ENCODE measurements around the gene FUNDC2.

FUNDC2 gene

DNA sequence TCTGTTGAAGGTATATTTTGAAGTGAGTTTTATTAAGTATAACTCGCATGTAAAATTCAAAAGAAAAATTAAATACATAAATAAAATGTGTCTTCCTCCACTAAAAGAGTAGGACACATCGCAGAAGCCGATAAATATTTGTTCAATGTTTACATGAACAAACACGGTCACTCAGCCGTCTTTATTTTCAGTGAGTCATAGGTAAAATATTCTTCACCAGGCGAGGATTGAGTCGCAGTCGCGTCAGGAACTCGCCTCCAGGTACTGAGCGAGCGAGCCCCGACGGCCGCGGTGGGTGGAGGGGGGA lies 271 bp upstream of the FUNDC2 start:
- no peak for DNase-seq

DNA sequence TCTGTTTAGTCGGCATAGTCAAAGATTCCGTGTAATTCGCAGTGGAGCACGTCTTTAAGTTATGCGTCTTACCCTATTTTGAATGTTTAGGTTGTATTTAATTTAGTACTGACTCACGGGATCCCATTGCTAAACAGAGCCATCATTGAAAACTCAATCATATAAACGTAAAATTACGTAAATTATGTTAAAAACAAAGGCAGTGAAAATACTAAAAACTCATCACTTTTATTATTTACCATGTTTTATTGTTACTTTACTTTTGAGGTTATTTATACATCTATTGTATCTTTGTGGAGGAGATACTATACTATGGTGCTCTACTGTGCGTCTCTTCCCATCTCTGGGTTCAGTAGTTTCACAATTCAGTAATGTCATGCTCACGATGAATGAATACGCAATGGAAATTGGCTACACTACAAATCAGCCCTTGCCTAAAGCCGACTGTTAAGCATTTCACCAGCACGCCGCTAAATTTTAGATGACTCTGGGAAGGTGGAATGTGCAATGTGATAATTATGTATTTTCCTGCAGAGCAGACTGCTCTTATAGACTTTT lies 944 bp downstream of the FUNDC2 start:
- peak; percentile 54 for DNase-seq

DNA sequence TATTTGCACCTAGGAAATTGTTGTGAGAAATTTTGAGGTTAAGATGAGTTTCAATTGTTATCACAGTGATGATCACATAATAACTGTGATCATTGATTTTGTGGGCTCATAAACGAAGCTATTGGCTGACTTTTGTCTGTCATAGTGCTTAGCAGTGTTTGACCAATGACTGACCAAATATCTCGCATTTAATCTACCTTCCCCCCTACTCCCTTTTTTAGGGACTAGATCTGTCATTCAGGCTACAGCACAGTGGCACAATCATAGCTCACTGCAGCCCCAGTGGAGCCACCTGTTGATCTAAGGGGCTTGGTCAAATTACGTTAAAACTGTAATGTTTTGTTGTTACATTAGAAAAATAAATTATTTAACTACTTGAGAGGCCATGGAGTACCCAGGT lies 1.5 kb downstream of the FUNDC2 start:
- no peak for DNase-seq

DNA sequence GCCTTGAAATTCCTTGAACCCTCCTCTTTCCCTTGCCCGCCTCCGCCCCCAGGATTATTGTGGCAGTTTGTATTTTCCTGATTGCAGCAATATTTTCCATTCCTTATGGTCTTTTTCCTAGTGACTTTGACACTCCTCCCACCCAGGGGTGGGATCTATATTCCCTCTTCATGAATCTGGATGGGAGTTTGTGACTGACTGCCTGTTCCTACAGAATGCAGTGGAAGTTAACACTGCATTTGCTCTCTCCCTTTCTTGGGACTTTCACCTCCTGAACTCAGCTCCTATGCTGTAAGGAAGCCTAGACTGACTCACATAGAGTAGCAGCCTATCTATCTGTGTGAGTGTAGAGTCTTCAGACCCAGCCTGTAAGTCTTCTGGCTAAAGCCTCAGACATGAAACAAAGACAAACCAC lies 2.2 kb downstream of the FUNDC2 start:
- no peak for DNase-seq

DNA sequence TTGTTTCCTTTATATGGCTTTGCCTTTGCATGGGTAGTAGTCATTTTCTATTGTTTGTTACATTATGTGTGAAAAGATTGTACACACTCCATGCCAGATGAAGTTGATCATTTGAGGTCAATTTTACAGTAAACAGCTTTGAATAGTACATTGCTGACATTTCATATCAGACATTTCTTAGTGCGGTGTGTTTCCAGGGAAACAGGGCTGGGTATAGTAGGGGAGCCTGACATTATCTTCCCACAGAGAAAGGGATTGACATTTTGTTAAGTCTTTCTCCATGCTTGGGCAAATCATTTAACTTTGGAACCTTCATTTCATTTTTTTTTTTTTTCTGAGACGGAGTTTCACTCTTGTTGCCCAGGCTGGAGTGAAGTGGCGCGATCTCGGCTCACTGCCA lies 5.0 kb downstream of the FUNDC2 start:
- DNase-seq: no peak

DNA sequence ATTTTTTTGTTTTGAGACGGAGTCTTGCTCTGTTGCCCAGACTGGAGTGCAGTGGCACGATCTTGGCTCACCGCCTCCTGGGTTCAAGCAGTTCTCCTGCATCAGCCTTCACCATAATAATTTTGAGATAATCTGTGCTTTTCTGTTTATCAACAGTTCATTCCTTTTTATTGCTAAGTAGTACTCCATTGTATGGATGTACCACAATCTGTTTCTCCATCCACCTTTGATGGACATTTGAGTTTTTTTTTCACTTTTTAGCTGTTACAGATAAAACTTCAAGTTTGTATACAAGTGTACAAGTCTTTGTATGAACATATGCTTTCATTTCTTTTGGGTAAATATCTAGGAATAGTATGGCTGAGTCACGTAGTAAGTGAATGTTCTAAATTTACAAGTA lies 9.0 kb downstream of the FUNDC2 start:
- no peak for DNase-seq

DNA sequence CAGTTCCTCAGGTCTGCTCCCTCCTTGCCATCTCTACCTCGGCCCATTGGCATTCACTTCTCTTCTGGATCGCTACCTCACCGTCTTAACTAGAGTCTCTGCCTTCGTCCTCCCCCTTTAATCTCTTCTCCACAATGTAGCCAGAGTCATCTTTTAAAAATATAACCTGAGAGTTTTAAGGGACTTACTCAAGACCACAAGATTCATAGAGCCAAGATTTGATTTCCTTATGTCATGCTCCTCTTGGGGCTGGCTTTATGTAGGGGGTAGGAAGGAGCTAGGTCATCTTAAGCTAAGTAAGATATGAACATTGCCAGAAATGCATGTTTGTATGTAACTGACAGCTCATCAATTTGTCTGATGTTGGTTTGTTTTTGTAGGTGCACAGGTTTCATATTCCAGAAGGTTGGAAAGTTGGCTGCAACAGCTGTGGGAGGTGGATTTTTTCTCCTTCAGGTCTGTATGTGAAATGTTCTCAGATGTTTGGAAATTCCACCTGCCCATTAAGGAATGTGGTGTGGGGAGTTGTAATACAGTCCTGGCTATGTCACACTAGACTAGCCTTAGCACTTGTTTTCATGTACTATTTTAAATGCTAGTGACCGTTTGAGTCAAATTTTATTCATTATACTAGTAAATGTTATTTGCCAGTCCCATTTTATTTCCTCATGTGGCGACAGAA lies 19.6 kb downstream of the FUNDC2 start:
- no peak for DNase-seq

DNA sequence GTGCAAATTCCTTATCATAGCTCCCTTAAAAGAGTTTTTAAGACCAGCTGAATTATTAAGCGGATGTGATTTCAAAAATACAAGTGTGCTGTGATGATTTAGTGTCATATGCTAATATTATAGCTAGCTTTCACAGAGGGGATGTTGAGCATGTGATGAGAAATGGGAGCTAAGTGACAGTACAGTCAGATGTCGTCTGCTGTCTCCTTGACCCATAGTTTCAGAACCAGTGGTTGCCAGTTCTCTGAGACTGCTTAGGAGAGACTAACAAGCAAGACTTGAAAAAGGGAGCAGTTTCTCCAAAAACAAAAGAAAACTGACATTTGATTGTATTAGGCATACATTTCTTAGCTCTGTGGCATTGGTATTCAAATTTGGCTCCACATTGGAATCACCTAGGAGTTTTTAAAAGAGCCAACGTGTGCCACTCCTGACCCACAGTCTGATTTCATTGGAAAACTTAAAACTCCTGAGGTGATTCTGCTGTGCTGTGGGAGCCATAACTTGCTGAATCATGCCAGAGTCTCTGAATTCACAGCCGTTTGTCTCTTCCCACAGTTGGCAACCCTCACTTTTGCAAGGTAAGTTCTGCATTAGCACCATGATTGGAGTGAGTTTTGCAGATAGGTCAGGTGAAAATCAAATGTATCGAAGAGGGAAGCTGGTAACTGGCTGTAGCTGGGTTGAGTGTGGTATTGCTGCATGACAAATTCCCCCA lies 20.3 kb downstream of the FUNDC2 start:
- DNase-seq: no peak

DNA sequence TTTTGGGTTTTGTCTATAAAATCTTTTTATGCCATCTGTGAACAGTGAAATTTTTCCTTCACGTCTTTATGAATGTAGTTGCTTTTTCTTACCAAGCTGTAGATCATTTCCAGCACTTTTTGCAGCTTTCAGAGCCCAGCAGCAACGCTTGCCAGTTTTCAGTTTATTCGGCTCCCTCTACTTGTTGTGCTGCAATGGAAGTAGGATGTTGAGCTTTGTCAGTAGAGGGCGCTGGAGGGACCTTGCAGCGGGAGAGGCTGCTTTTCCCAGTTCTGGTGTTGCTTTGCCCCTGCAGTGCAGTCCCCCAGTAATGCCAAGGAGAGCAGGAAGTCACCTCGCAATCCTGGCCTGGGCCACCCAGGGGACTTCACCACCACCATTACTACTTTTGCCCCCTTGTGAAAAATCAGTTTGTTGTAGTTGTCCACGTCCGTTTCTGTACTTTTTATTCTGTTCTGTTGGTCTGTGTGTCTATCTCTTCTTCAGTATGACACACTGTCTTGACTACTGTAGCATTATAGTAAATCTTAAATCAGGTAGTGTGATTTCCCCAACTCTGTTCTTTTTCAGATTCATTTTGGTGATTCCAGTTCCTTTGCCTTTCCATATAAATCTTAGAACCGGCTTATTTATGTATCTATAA lies 22.5 kb downstream of the FUNDC2 start:
- peak; percentile 15 for DNase-seq

DNA sequence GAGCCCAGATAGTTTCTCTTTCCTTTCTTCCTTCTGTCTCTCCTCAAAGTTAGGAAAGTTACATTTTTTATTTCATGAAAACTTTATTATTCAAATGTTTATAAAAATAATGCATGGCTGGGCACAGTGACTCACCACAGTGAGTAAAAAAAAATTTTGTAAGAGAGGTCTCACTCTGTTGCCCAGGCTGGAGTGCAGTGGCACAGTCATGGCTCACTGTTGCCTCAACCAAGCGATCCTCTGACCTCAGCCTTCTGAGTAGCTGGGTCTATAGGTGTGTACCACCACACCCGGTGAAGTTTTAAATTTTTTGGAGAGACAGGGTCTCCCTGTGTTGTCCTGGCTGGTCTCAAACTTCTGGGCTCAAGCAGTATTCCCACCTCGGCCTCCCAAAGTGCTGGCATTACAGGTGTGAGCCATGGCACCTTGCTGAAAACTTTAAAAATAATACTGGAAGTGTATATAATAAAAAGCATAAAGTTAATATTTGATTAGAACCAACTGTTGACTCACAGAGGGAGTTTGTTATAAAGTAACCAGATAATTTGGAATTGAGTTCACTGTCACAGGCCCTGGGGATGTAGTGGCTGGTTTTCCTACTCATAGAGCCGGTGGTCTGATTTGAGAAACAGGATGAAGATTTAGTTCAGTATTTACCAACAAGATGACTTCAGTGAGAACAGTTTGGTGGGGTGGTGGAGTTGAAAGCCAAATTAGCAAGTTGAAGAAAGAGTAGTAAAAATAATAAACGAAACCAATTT lies 26.3 kb downstream of the FUNDC2 start:
- no peak for DNase-seq

DNA sequence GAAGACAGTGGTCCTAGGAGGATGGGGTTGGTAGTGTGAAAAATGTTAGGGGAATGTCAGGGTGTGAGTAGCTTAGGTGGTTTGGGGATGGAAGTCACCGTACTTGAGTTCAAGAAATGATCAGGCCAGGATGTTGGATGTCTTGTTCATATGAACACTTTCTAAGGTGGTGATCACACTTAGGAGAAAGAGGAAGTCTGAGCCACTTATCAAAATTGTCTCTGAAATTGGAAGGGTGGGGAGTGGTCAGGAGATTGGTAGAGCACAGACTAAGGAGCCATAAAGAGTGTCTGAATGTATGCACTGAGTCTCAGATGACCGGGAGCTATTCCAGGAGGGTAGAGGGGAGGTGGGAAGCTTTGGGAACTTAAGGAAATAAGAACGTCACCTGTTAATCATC lies 27.0 kb downstream of the FUNDC2 start:
- no peak for DNase-seq

DNA sequence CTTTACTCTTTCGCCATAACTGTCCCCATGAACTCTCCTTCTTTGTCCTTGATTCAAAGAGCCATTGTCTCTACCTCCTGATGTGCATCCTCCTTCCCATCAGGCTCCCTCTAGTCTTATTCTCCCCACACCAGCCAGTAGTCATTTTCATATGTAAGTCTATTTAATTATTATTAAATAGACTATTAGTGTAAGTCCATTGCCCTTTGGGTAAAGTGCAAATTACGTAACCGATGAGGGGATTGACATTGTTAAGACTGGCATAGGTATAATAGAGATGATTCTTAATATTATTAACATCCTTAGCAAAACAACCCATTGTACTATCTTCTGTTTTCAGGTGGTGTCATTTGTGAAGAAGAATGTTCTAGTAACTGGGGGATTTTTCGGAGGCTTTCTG lies 27.6 kb downstream of the FUNDC2 start:
- DNase-seq: no peak

DNA sequence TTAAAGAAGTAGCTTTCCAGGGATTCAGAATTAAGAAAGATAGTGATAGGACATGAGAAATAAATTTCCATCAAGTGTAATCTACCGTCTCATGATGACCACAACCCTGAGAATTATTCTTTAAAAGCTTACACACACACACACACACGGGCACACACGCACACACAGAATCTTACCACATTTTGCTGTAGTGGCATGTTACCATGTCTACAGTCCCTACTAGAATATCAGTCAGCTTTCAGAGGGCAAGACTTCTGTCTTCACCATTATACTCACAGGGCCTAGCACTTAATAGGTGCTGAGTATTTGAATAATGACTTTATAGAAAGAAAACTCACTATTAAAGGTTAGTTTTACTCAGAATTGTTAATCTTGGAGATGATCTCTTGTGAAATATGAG lies 28.9 kb downstream of the FUNDC2 start:
- no peak for DNase-seq

DNA sequence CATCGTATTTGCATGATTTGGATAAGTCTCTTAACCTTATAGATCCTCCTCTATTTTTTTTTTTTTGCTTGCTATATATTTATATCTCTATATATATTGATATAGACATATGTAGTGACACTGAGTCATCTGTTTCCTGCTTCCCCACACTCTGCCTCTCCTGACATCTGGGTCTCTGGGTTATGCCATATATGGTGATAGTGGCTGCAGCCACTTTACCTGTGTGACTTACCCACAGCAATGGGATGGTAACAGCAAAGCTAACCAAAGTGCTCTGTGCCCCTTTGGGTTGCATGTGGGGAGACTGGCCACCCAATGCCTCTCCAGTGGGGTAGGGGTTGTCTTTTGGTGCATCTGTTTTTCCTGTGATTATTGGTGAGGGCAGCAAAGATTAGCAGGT lies 29.8 kb downstream of the FUNDC2 start:
- no peak for DNase-seq

DNA sequence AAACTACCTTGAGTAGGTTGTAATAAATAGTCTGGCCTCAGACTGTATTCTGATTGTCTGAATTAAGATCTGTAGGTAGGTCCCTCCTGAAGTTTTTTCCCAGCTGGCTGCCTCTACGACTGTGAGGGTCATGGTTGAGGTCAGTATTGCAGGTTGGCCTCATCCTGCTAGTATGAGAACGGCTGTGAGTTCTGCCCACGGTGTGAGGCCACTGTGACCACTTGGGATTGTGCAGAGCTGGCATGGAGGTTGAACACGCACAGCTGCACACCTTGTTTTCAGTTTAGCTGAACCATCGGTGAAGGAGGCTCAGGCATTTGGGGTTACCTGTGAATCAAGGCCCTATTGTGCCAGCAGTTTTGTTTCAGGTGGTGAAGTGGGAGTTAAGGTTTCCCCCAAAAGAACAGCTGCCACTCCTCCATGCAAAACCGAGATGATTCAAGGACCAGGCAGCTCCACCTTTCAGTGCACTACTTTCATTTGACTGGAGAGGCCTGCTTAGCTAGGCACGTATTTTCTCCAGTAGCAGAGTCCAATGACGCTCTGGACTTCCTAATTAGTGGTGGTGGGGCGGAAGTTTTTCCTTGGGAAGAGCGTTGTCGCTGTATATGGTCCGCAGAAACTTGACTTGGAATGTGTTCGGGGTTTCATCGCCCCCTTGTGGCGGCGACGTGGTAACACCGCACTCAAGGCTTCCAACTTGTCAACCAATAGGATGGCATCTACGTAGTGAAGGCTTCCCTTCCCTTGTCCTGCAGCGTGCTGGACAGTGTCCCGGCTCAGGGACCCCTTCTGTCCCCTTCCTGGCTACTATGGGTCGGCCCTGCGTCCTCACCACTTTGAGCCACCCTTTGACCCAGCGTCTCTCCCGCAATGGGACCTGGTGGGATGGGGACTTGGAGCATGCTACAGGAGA lies 30.5 kb downstream of the FUNDC2 start:
- peak; percentile 24 for DNase-seq

DNA sequence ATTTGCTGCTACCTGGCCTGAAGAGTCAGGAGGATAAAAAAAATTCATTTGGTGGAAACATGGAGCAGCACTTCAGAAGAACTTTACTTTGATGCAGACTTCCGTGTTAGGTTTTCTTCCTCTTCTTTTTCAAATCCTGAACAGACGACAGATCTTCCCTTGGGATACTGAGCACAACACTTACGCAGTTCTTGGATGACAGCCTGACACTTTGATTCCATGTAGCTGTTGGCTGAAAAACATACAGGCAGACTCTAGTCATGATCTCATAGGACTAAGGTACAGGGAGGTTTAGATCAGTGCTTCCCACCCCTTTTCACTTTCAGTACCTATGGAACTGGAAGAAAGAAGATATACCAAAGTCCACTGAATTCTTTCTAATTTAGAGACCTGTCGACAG lies 35.1 kb downstream of the FUNDC2 start:
- DNase-seq: no peak

DNA sequence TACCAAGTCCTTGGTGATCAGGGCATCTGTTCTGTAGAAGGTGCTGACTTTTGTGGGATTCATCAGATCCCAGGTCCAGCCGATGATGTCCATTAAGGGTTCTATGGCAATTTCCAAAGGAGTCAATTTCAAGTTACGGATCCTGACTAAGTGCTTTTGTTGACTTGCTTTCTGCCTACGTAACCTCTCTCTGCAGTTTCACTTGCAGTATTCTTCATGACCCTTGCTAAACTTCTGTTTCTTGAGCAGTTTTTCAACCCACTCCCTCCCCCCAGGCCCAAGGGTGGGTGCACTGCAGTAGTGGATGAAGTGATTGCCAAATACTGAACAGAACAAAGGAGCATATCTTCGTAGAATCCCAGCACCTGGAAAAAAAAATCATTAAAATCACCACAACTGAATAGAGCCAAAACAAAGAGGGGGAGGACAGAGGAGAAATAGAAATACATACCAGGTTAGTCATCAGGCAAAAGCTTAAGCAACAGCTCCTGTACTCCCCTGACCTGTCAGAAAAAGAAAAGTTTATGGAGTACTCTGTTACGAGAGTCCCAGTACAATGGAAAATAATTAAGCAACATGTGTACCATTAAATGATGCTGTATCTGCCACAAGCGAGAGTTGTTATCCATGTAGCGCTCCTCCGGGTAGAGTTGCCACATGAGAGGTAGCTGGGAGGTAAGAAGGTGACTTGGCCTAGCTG lies 38.5 kb downstream of the FUNDC2 start:
- DNase-seq: no peak

DNA sequence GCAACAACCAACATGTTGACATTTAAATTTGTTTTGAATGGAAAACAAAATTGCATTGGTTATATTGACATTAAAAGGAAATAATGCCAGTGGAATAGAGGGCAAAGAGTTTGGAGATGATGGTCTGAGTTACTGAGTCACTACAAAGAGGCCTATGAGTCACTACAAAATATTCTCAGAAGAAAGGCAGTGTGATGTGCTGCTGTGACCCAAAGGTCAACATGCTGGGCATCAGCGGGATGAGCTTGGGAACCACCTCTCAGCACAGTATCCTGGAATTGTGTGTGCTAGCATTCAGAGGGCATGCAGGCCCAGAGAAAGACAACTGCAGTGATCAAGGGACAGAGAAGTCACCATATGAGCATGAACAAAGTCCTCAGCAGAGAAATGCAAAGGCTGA lies 41.5 kb downstream of the FUNDC2 start:
- no peak for DNase-seq

DNA sequence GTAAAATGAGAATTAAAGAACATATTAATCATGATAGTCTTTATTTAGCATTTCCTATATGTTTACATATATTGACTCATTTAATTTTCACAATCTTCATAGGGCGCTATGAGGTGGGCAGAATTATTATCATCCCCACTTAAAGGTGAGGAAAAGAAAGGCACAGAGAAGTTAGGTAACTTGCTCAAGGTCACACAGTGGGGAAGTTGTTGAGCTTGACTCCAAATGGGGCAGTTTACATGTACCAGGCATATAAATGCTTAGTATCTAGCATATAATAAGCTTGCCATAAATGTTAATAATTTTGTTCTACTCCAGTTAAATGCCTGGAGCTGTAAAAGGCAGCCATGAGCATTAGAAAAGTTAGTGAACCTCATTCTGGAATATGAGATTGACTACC lies 42.8 kb downstream of the FUNDC2 start:
- no peak for DNase-seq

DNA sequence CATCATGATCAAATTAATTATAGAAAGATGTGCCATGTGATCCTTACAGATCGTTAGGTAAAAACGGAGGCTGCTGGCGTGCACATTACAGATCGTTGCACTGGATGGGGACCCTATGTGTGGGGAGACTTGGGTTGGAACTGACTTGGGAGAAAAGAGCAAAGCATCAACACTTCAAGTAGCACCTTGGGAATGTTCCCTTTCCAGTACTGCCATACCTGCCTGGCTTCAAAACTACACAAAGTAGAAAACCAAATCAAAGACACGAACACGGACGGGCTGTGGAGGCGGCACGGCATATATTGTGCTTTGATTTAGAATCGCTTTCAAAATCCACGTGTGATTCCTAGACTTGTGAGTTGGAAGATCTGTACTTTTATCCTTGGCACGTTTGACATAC lies 43.4 kb downstream of the FUNDC2 start:
- no peak for DNase-seq

DNA sequence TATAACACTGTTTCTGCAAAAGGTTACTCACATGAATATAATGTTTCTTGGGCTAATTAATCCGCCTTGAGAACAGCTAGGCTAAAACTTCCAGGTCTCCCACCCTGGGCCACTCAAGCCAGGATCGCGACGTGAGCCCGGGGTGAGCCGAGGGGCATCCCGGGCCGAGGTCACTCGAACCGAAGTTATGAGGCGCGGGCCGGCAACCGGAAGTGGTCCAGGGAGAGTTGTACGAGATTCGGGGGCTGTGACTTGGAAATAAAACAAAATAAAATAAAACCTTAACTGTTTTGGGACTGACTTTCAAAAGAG lies 44.0 kb downstream of the FUNDC2 start:
- no peak for DNase-seq
